Measurements from ENCODE around the gene TMEM151B.

TMEM151B gene

GRCh38 chr6:44276667-44277640 lies 6.7 kb downstream of the TMEM151B start:
- no peak overlapping the region for H3K4me3 ChIP-seq (ENCODE audit: low read depth, low read length)
- H3K36me3 ChIP-seq (ENCODE audit: control insufficient read depth, insufficient read depth, low read length): no peaks in the 10 kb centered on the region
- peaks cover 4% of the 10 kb centered on the region; the same call in 1 of the 2 replicates for H3K4me1 ChIP-seq (ENCODE audit: control insufficient read depth, insufficient read depth, low read length)
- no peak overlapping the region for H3K27ac ChIP-seq (ENCODE audit: low read depth, low read length)
- no peak overlapping the region for H3K9ac ChIP-seq (ENCODE audit: low read depth, low read length)
- H3K27me3 ChIP-seq (ENCODE audit: control insufficient read depth, insufficient read depth, low read length): peaks cover 46% of the 10 kb centered on the region
- H3K9me3 ChIP-seq (ENCODE audit: control insufficient read depth, insufficient read depth, low read length): no peaks in the 10 kb centered on the region

DNA sequence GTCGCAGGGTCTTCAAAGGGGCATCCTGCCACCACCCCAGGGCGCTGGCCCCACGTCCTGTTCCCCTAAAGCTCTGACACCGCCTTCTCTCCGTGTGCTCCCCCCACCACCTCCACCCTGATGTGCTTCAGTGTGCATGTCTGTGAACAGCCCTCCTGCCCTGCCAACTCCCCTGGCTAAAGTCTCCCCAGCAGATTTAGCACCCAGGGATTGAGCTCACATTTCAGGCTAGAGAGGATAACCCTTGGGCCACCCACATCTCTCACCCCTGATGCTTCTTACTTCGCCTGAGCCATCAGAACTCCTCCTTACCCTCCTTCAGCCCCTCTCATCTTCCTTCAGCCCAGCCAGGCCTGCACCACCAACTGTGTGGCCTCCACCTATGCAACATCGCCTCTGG lies 7.5 kb downstream of the TMEM151B start:
- peaks cover 46% of the 10 kb centered on the region for H3K27me3 ChIP-seq (ENCODE audit: control insufficient read depth, insufficient read depth, low read length)
- no peak overlapping the region for H3K9ac ChIP-seq (ENCODE audit: low read depth, low read length)
- peaks cover 4% of the 10 kb centered on the region; the same call in 1 of the 2 replicates for H3K4me1 ChIP-seq (ENCODE audit: control insufficient read depth, insufficient read depth, low read length)
- H3K9me3 ChIP-seq (ENCODE audit: control insufficient read depth, insufficient read depth, low read length): no peaks in the 10 kb centered on the region
- H3K36me3 ChIP-seq (ENCODE audit: control insufficient read depth, insufficient read depth, low read length): no peaks in the 10 kb centered on the region
- H3K27ac ChIP-seq (ENCODE audit: low read depth, low read length): no peak overlapping the region
- no peak overlapping the region for H3K4me3 ChIP-seq (ENCODE audit: low read depth, low read length)

DNA sequence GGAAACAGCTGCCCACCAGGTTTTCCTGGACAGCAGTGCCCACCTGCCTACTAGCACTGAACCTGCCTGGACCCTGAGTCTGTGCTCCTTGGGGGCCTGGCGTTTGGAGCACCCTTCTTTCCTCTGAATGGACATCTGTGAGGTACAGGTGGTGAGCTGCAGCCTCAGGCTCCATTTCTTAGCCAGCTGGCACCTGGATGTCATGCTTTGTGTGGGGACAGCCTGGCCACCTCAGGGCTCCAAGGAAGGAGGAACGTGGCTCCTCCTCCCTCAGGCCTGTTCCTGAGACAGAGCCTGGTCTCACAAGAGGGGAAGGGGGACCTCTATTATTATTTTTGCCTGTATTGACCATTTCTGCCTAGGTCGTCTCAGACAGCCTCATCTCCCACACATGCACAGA lies 8.1 kb downstream of the TMEM151B start:
- Histone ChIP-seq H3K4me3 (ENCODE audit: low read depth, low read length) (no peak overlapping the region), H3K9me3 (ENCODE audit: control insufficient read depth, insufficient read depth, low read length) (no peaks in the 10 kb centered on the region), H3K27ac (ENCODE audit: low read depth, low read length) (no peak overlapping the region), H3K4me1 (ENCODE audit: control insufficient read depth, insufficient read depth, low read length) (peaks cover 4% of the 10 kb centered on the region; the same call in 1 of the 2 replicates), H3K9ac (ENCODE audit: low read depth, low read length) (no peak overlapping the region), H3K27me3 (ENCODE audit: control insufficient read depth, insufficient read depth, low read length) (peaks cover 47% of the 10 kb centered on the region), H3K36me3 (ENCODE audit: control insufficient read depth, insufficient read depth, low read length) (no peaks in the 10 kb centered on the region)

- H3K4me1 ChIP-seq (ENCODE audit: control insufficient read depth, insufficient read depth, low read length): peaks cover 4% of the 10 kb centered on the region; the same call in 1 of the 2 replicates
- no peaks in the 10 kb centered on the region for H3K36me3 ChIP-seq (ENCODE audit: control insufficient read depth, insufficient read depth, low read length)
- no peak overlapping the region for H3K4me3 ChIP-seq (ENCODE audit: low read depth, low read length)
- peaks cover 51% of the 10 kb centered on the region for H3K27me3 ChIP-seq (ENCODE audit: control insufficient read depth, insufficient read depth, low read length)
- H3K27ac ChIP-seq (ENCODE audit: low read depth, low read length): no peak overlapping the region
- no peak overlapping the region for H3K9ac ChIP-seq (ENCODE audit: low read depth, low read length)
- H3K9me3 ChIP-seq (ENCODE audit: control insufficient read depth, insufficient read depth, low read length): no peaks in the 10 kb centered on the region
These were observed 8.8 kb downstream of the TMEM151B start for GRCh38 chr6:44278774-44279697.

GRCh38 chr6:44284121-44284520 lies 13.9 kb downstream of the TMEM151B start:
- H3K36me3 ChIP-seq (ENCODE audit: control insufficient read depth, insufficient read depth, low read length): no peaks in the 10 kb centered on the region
- no peak overlapping the region for H3K27ac ChIP-seq (ENCODE audit: low read depth, low read length)
- H3K9ac ChIP-seq (ENCODE audit: low read depth, low read length): no peak overlapping the region
- H3K4me1 ChIP-seq (ENCODE audit: control insufficient read depth, insufficient read depth, low read length): no peaks in the 10 kb centered on the region
- no peak overlapping the region for H3K4me3 ChIP-seq (ENCODE audit: low read depth, low read length)
- H3K27me3 ChIP-seq (ENCODE audit: control insufficient read depth, insufficient read depth, low read length): peaks cover 28% of the 10 kb centered on the region
- H3K9me3 ChIP-seq (ENCODE audit: control insufficient read depth, insufficient read depth, low read length): no peaks in the 10 kb centered on the region

GRCh38 chr6:44284867-44285266 lies 14.6 kb downstream of the TMEM151B start:
- no peaks in the 10 kb centered on the region for H3K9me3 ChIP-seq (ENCODE audit: control insufficient read depth, insufficient read depth, low read length)
- H3K4me3 ChIP-seq (ENCODE audit: low read depth, low read length): no peak overlapping the region
- H3K27ac ChIP-seq (ENCODE audit: low read depth, low read length): no peak overlapping the region
- H3K36me3 ChIP-seq (ENCODE audit: control insufficient read depth, insufficient read depth, low read length): no peaks in the 10 kb centered on the region
- H3K4me1 ChIP-seq (ENCODE audit: control insufficient read depth, insufficient read depth, low read length): no peaks in the 10 kb centered on the region
- H3K9ac ChIP-seq (ENCODE audit: low read depth, low read length): no peak overlapping the region
- H3K27me3 ChIP-seq (ENCODE audit: control insufficient read depth, insufficient read depth, low read length): peaks cover 28% of the 10 kb centered on the region

- no peak overlapping the region for H3K27ac ChIP-seq (ENCODE audit: low read depth, low read length)
- H3K9ac ChIP-seq (ENCODE audit: low read depth, low read length): no peak overlapping the region
- H3K36me3 ChIP-seq (ENCODE audit: control insufficient read depth, insufficient read depth, low read length): no peaks in the 10 kb centered on the region
- H3K4me3 ChIP-seq (ENCODE audit: low read depth, low read length): no peak overlapping the region
- H3K27me3 ChIP-seq (ENCODE audit: control insufficient read depth, insufficient read depth, low read length): peaks cover 28% of the 10 kb centered on the region
- H3K4me1 ChIP-seq (ENCODE audit: control insufficient read depth, insufficient read depth, low read length): no peaks in the 10 kb centered on the region
- no peaks in the 10 kb centered on the region for H3K9me3 ChIP-seq (ENCODE audit: control insufficient read depth, insufficient read depth, low read length)
These were observed 15.5 kb downstream of the TMEM151B start for GRCh38 chr6:44285552-44286284.

DNA sequence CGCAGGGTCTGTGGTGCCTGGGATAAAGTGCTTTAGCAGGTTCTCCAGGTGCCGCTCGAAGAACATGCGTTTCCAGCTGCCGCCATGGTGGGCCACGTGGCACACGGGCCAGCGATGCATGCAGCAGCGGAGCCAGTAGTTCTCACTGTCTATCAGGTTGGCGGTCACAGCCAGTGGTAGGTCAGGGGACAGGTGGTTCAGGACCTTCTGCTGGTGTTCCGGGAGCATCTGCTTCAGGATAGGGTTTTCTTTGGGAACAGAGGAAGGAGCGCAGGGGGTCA lies 16.0 kb downstream of the TMEM151B start:
- H3K4me1 ChIP-seq (ENCODE audit: control insufficient read depth, insufficient read depth, low read length): no peaks in the 10 kb centered on the region
- H3K4me3 ChIP-seq (ENCODE audit: low read depth, low read length): no peak overlapping the region
- no peaks in the 10 kb centered on the region for H3K9me3 ChIP-seq (ENCODE audit: control insufficient read depth, insufficient read depth, low read length)
- H3K9ac ChIP-seq (ENCODE audit: low read depth, low read length): no peak overlapping the region
- H3K36me3 ChIP-seq (ENCODE audit: control insufficient read depth, insufficient read depth, low read length): no peaks in the 10 kb centered on the region
- H3K27me3 ChIP-seq (ENCODE audit: control insufficient read depth, insufficient read depth, low read length): peaks cover 28% of the 10 kb centered on the region
- H3K27ac ChIP-seq (ENCODE audit: low read depth, low read length): no peak overlapping the region

GRCh38 chr6:44286747-44287146 lies 16.5 kb downstream of the TMEM151B start:
- H3K27ac ChIP-seq (ENCODE audit: low read depth, low read length): no peak overlapping the region
- H3K9ac ChIP-seq (ENCODE audit: low read depth, low read length): no peak overlapping the region
- no peaks in the 10 kb centered on the region for H3K36me3 ChIP-seq (ENCODE audit: control insufficient read depth, insufficient read depth, low read length)
- no peaks in the 10 kb centered on the region for H3K4me1 ChIP-seq (ENCODE audit: control insufficient read depth, insufficient read depth, low read length)
- no peaks in the 10 kb centered on the region for H3K9me3 ChIP-seq (ENCODE audit: control insufficient read depth, insufficient read depth, low read length)
- peaks cover 28% of the 10 kb centered on the region for H3K27me3 ChIP-seq (ENCODE audit: control insufficient read depth, insufficient read depth, low read length)
- no peak overlapping the region for H3K4me3 ChIP-seq (ENCODE audit: low read depth, low read length)

GRCh38 chr6:44289726-44290260 lies 19.5 kb downstream of the TMEM151B start:
- peaks cover 22% of the 10 kb centered on the region for H3K27me3 ChIP-seq (ENCODE audit: control insufficient read depth, insufficient read depth, low read length)

More at GRCh38 chr6:44289726-44290260, 19.5 kb downstream of the TMEM151B start:
- Histone ChIP-seq H3K4me3 (ENCODE audit: low read depth, low read length) (no peak overlapping the region), H3K27ac (ENCODE audit: low read depth, low read length) (no peak overlapping the region), H3K9ac (ENCODE audit: low read depth, low read length) (no peak overlapping the region), H3K4me1 (ENCODE audit: control insufficient read depth, insufficient read depth, low read length) (no peaks in the 10 kb centered on the region), H3K36me3 (ENCODE audit: control insufficient read depth, insufficient read depth, low read length) (no peaks in the 10 kb centered on the region), H3K9me3 (ENCODE audit: control insufficient read depth, insufficient read depth, low read length) (no peaks in the 10 kb centered on the region)

Measured in HUES48 (cell line).